Neutrophil (primary cell): ENCODE results near the gene SH3D21.
A peak's percentile ranks its signal among the peaks of the same experiment; 100 is the strongest.

Source experiments
- H3K27ac ChIP-seq: fragments of 200-600 bp; sonication (generic); 2 replicates; pipeline ENCODE4 v1.5.1; 2016; ENCODE audit warnings: mild to moderate bottlenecking, moderate library complexity
- H3K27me3 ChIP-seq: fragments of 200-600 bp; sonication (generic); 2 replicates; pipeline ENCODE4 v1.6.0; 2016; ENCODE audit warnings: mild to moderate bottlenecking
- H3K36me3 ChIP-seq: fragments of 200-600 bp; sonication (generic); 2 replicates; pipeline ENCODE4 v1.5.1; 2017
- H3K4me1 ChIP-seq, 2 experiments: fragments of 200-600 bp in 1 of 2; sonication (generic) in 1 of 2; 1 replicate in 1 of 2; 2 replicates in 1 of 2; pipeline versions ENCODE4 v1.5.1 to v1.6.1; 2013 to 2016; ENCODE audit warnings: low read depth in 1 of 2, low read length in 1 of 2, mild to moderate bottlenecking in 1 of 2, moderate library complexity in 1 of 2; ENCODE audit not compliant: control insufficient read depth in 1 of 2, insufficient read depth in 1 of 2
- H3K4me3 ChIP-seq, 2 experiments: fragments of 200-600 bp in 1 of 2; sonication (generic) in 1 of 2; 1 replicate in 1 of 2; 2 replicates in 1 of 2; pipeline ENCODE4 v1.5.1; 2013 to 2016; ENCODE audit warnings: low read depth in 1 of 2, low read length in 1 of 2, mild to moderate bottlenecking in 1 of 2, moderate library complexity in 1 of 2
- H3K9me3 ChIP-seq: fragments of 200-600 bp; sonication (generic); 2 replicates; pipeline ENCODE4 v1.5.1; 2016
- TF ChIP-seq, protein P1 (sequence below): fragments of 200-600 bp; sonication (generic); IDR thresholded peaks from 2 replicates; pipeline ENCODE4 v1.5.1; 2016; ENCODE audit warnings: antibody characterized with exemption

The SH3D21 gene

DNA sequence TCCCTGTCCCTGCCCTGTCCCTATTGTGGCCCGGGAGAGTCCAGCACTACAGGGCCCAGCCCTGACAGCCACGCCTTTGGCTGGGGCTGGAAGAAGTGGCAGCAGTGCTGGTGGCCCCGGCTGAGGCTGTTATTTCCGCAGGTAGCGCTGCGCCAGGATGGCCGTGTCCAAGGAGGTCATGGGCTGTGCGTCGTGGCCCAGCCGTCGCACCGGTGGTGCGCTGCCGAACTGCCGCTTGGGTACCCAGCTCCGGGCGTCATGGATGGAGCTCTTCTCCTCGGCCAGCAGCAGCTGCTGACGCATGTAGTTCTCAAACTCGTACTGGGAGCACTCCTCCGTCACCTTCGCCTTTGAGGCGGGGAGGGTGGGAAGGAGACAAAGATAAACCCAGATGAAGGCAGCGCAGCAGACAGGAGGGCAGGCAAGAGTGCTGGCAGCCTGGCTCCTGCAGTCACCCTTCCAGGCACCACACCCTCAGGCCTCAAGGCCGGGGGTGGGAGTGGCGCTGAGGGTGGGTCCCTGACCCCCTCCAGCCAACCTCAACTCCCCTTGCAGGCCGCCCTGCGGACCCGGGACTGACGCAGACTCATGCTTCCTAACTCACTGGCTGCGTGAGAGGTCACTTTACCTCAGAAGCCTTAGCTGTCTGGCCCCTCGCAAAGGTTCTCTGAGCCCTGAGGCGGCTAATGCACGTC lies 35.6 kb downstream of the SH3D21 start:
- TF ChIP-seq, protein P1, sequence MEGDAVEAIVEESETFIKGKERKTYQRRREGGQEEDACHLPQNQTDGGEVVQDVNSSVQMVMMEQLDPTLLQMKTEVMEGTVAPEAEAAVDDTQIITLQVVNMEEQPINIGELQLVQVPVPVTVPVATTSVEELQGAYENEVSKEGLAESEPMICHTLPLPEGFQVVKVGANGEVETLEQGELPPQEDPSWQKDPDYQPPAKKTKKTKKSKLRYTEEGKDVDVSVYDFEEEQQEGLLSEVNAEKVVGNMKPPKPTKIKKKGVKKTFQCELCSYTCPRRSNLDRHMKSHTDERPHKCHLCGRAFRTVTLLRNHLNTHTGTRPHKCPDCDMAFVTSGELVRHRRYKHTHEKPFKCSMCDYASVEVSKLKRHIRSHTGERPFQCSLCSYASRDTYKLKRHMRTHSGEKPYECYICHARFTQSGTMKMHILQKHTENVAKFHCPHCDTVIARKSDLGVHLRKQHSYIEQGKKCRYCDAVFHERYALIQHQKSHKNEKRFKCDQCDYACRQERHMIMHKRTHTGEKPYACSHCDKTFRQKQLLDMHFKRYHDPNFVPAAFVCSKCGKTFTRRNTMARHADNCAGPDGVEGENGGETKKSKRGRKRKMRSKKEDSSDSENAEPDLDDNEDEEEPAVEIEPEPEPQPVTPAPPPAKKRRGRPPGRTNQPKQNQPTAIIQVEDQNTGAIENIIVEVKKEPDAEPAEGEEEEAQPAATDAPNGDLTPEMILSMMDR = no peak
- Histone ChIP-seq H3K9me3 (no peaks in the 10 kb centered on the region), H3K4me1 (peaks cover 62 to 65% of the 10 kb centered on the region in 2 experiments), H3K27me3 (no peaks in the 10 kb centered on the region), H3K4me3 (no peak overlapping the region), H3K36me3 (peaks cover 78% of the 10 kb centered on the region), H3K27ac (peak overlapping the region; percentile 88)

DNA sequence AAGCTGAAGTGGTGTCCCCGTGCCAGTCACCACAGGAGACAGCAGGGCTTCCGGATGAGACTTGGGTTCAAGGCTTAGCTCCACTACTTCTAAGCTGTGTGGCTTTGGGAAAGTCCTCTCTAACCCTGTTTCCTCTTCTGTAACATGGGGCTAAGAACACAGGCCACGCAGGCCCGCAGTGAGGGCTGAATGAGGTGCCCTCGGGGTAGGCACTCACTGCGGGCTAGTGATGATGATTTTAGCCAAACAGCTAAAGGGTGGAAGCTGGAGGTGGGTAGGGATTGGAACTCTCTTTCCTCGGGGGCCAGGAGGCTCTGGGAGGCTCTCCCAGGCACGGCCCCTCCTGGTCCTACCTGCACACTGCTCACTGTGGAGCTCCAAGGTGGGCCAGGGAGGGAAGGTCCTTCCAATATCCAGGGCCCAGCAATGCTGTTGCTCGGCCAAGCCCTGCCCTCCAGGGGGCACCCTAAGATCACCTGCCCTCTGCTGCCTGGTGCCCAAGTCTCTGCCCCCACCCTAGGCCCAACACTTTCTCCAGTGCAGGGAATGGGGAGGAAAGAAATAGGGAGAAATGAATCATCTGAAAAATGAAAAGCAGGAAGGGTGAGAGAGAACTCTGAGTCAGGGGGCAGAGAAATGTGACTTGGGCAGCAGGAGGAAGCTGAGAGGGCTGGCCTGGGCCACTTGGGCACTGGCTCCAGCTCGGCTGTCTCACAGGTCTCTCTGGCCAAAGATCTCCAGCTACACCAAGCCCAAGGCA lies 36.4 kb downstream of the SH3D21 start:
- Histone ChIP-seq H3K27me3 (no peaks in the 10 kb centered on the region), H3K9me3 (no peaks in the 10 kb centered on the region), H3K4me3 (peak overlapping the region in 1 of 2 experiments; percentile 2), H3K36me3 (peaks cover 86% of the 10 kb centered on the region), H3K4me1 (peaks cover 56 to 61% of the 10 kb centered on the region in 2 experiments), H3K27ac (peak overlapping the region; percentile 88)
- TF ChIP-seq, protein P1 = peak; percentile 81

DNA sequence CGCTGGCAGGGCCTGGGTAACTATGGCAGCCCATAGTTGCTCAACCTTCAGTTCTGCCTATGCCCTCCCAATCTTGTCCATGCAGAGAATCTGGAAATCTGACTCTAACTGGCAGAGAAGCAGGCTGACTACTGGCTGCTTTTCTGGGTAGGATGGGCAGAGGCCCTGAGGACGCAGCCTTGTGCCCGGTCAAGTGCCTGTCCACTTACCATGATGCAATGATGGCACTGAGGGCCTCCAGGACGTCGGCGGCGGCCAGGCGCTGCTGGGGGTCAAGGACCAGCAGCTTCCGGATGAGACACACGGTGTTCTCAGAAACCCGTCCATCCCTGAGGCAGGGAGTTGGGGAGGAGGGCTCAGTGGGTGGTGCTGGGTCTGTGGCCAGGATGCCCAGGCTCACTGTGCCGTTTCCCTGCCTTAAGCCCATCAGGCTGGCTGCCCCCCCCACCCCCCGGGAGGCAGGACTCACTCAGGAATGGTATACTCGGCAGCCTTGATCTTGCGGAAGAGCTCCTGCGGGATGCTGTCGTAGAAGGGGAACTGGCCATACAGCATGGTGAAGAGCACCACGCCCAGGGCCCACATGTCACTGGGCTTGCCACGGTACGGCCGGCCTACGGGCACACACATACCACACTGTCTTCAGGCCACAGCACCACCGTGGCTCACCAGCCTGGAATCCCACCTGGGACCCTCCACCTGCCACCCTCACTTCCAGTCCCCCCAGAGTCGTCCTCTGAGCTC lies 37.7 kb downstream of the SH3D21 start:
- peaks cover 98% of the 10 kb centered on the region for H3K36me3 ChIP-seq
- H3K27me3 ChIP-seq = no peaks in the 10 kb centered on the region
- no peak overlapping the region for H3K4me3 ChIP-seq
- no peaks in the 10 kb centered on the region for H3K9me3 ChIP-seq
- H3K4me1 ChIP-seq = peaks cover 56 to 60% of the 10 kb centered on the region in 2 experiments
- H3K27ac ChIP-seq = peak overlapping the region; percentile 88
- TF ChIP-seq, protein P1 = no peak

DNA sequence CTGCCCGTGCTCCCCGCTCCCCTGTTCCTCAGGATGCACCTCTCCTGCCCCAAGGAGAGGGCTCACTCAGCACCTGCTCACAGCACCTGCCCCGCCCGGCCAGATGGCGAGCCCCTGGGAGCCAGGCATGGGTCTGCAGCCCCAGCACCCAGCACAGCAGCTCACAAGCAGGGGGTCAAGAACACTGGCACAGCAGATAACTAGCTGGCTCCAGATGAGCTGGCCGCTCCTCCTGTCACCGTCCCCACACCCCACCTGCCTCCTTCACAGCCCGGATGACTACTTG lies 38.2 kb downstream of the SH3D21 start:
- H3K9me3 ChIP-seq = no peaks in the 10 kb centered on the region
- H3K27ac ChIP-seq = peak overlapping the region; percentile 88
- no peaks in the 10 kb centered on the region for H3K27me3 ChIP-seq
- H3K4me1 ChIP-seq = peaks cover 56 to 60% of the 10 kb centered on the region in 2 experiments
- H3K4me3 ChIP-seq = no peak overlapping the region
- TF ChIP-seq, protein P1 = no peak
- peaks cover 94% of the 10 kb centered on the region for H3K36me3 ChIP-seq

DNA sequence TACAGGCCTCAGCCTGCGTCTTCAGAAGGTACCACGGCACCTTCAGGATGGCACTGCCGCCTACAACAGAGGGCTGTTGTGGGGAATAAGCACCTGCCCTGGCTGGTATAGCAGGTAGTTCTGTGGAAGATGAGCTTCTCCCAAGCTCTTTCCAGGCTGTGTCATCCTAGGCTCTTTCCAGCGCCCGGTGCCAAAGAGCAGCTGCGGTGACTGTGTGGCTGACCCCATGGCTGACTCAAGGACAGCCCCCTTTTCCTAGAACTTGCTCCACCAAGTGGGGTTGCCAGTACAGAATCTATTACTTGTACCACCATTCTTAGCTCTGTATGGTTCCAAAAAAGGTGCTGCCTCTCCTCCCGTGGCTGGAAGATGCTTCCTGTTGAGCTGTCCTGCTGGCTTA lies 39.2 kb downstream of the SH3D21 start:
- no peaks in the 10 kb centered on the region for H3K9me3 ChIP-seq
- H3K27me3 ChIP-seq = no peaks in the 10 kb centered on the region
- TF ChIP-seq, protein P1 = no peak
- H3K4me1 ChIP-seq = peaks cover 56 to 60% of the 10 kb centered on the region in 2 experiments
- peak overlapping the region; percentile 88 for H3K27ac ChIP-seq
- H3K36me3 ChIP-seq = peaks cover 93% of the 10 kb centered on the region
- no peak overlapping the region for H3K4me3 ChIP-seq
